ENCODE measurements around the gene KIRREL2. TPM values are rescaled to one million over a fixed set of nuclear protein-coding genes. Genes with fewer than 3 reads are reported as not detected.
A peak's percentile ranks its signal among the peaks of the same experiment; 100 is the strongest.

The KIRREL2 gene
- total RNA-seq, 1 experiment from 2014 or later, result 5.0 TPM

DNA sequence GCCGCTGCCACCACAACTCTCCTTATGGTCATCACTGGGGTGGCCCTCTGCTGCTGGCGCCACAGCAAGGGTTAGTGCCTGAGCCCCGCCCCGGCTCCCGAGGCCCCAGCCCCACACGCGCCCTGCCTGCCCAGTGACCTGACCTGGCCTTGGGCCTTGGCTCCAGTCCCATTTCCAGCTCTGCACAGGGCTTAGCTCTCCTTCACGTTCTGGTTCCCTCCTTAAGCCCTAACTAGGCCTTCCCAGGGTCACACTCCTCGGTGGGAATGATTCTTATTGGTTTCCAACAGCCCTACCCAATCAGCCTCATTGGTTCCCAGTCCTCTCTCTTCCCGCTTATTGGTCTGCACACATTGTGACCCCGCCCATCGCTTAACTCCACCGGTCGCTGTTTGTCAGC is 5.8 kb downstream of the KIRREL2 start:
- no peak overlapping the region for H3K27ac ChIP-seq (ENCODE audit: low read length)
- no peaks in the 10 kb centered on the region for H3K9me3 ChIP-seq (ENCODE audit: control insufficient read depth, insufficient read depth, low read depth, low read length)
- DNase-seq (ENCODE audit: low read depth, low spot score), result no peak
- ChIA-PET CTCF (interaction anchor here (0.6 kb wide), 1 partner anchor 249 kb away, joined by 7 read pairs; no protein-coding TSS in a partner anchor), POLR2A (interaction anchor here (0.7 kb wide), 1 partner anchor 53 kb away, joined by 3 read pairs; no protein-coding TSS in a partner anchor)
- H3K4me3 ChIP-seq (ENCODE audit: low read depth in 2 of 2, low read length in 2 of 2), result no peak overlapping the region
- ATAC-seq, result peak; percentile 29; the same call in 1 of the 2 replicates
- intact Hi-C loops (cut with micrococcal nuclease; ENCODE audit: unreplicated experiment), result no loop called here
- in situ Hi-C loops (cut with HindIII; ENCODE audit: low pct_unique_long_range_greater_than_20kb, low sequenced_read_pairs), result no loop called here
- H3K36me3 ChIP-seq (ENCODE audit: control insufficient read depth, insufficient read depth, low read length), result no peaks in the 10 kb centered on the region
- TF ChIP-seq TCF7L2 (IDR thresholded peaks at IDR 0.05; ENCODE audit: low read depth, low read length) (no peak), POLR2AphosphoS5 (IDR thresholded peaks at IDR 0.05; ENCODE audit: low read depth, low read length) (no peak), SIN3A (IDR thresholded peaks at IDR 0.05; ENCODE audit: borderline replicate concordance, insufficient read depth, low read depth, low read length) (no peak)
- TF ChIP-seq, protein P1, sequence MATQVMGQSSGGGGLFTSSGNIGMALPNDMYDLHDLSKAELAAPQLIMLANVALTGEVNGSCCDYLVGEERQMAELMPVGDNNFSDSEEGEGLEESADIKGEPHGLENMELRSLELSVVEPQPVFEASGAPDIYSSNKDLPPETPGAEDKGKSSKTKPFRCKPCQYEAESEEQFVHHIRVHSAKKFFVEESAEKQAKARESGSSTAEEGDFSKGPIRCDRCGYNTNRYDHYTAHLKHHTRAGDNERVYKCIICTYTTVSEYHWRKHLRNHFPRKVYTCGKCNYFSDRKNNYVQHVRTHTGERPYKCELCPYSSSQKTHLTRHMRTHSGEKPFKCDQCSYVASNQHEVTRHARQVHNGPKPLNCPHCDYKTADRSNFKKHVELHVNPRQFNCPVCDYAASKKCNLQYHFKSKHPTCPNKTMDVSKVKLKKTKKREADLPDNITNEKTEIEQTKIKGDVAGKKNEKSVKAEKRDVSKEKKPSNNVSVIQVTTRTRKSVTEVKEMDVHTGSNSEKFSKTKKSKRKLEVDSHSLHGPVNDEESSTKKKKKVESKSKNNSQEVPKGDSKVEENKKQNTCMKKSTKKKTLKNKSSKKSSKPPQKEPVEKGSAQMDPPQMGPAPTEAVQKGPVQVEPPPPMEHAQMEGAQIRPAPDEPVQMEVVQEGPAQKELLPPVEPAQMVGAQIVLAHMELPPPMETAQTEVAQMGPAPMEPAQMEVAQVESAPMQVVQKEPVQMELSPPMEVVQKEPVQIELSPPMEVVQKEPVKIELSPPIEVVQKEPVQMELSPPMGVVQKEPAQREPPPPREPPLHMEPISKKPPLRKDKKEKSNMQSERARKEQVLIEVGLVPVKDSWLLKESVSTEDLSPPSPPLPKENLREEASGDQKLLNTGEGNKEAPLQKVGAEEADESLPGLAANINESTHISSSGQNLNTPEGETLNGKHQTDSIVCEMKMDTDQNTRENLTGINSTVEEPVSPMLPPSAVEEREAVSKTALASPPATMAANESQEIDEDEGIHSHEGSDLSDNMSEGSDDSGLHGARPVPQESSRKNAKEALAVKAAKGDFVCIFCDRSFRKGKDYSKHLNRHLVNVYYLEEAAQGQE (IDR thresholded peaks at IDR 0.05; ENCODE audit: insufficient read depth in 1 of 2, low read depth in 2 of 2, low read length in 1 of 2), result no peak
- TF ChIP-seq, protein P2, sequence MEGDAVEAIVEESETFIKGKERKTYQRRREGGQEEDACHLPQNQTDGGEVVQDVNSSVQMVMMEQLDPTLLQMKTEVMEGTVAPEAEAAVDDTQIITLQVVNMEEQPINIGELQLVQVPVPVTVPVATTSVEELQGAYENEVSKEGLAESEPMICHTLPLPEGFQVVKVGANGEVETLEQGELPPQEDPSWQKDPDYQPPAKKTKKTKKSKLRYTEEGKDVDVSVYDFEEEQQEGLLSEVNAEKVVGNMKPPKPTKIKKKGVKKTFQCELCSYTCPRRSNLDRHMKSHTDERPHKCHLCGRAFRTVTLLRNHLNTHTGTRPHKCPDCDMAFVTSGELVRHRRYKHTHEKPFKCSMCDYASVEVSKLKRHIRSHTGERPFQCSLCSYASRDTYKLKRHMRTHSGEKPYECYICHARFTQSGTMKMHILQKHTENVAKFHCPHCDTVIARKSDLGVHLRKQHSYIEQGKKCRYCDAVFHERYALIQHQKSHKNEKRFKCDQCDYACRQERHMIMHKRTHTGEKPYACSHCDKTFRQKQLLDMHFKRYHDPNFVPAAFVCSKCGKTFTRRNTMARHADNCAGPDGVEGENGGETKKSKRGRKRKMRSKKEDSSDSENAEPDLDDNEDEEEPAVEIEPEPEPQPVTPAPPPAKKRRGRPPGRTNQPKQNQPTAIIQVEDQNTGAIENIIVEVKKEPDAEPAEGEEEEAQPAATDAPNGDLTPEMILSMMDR (IDR thresholded peaks at IDR 0.05), result no peak
- H3K4me1 ChIP-seq (ENCODE audit: control insufficient read depth, insufficient read depth, low read length), result no peaks in the 10 kb centered on the region
- H3K27me3 ChIP-seq (ENCODE audit: control insufficient read depth, insufficient read depth, low read length), result no peaks in the 10 kb centered on the region
- BruUV-seq (replicated peaks), result no TSS peak

- ChIA-PET CTCF (interaction anchor here (0.6 kb wide), 1 partner anchor 248 kb away, joined by 7 read pairs; no protein-coding TSS in a partner anchor), POLR2A (interaction anchor here (0.7 kb wide), 1 partner anchor 54 kb away, joined by 3 read pairs; no protein-coding TSS in a partner anchor)
- H3K27me3 ChIP-seq (ENCODE audit: control insufficient read depth, insufficient read depth, low read length), result no peaks in the 10 kb centered on the region
- H3K9me3 ChIP-seq (ENCODE audit: control insufficient read depth, insufficient read depth, low read depth, low read length), result no peaks in the 10 kb centered on the region
- no peak for DNase-seq (ENCODE audit: low read depth, low spot score)
- no peak overlapping the region for H3K27ac ChIP-seq (ENCODE audit: low read length)
- TF ChIP-seq POLR2AphosphoS5 (IDR thresholded peaks at IDR 0.05; ENCODE audit: low read depth, low read length) (no peak), SIN3A (IDR thresholded peaks at IDR 0.05; ENCODE audit: borderline replicate concordance, insufficient read depth, low read depth, low read length) (no peak), TCF7L2 (IDR thresholded peaks at IDR 0.05; ENCODE audit: low read depth, low read length) (no peak)
- TF ChIP-seq, protein P1 (IDR thresholded peaks at IDR 0.05; ENCODE audit: insufficient read depth in 1 of 2, low read depth in 2 of 2, low read length in 1 of 2), result no peak
- TF ChIP-seq, protein P2 (IDR thresholded peaks at IDR 0.05), result no peak
- no peaks in the 10 kb centered on the region for H3K4me1 ChIP-seq (ENCODE audit: control insufficient read depth, insufficient read depth, low read length)
- ATAC-seq, result no peak
- BruUV-seq (replicated peaks), result no TSS peak
- H3K36me3 ChIP-seq (ENCODE audit: control insufficient read depth, insufficient read depth, low read length), result no peaks in the 10 kb centered on the region
- in situ Hi-C loops (cut with HindIII; ENCODE audit: low pct_unique_long_range_greater_than_20kb, low sequenced_read_pairs), result no loop called here
- intact Hi-C loops (cut with micrococcal nuclease; ENCODE audit: unreplicated experiment), result no loop called here
- no peak overlapping the region for H3K4me3 ChIP-seq (ENCODE audit: low read depth in 2 of 2, low read length in 2 of 2)
Measured at GRCh38 chr19:35863018-35863417, 6.3 kb downstream of the KIRREL2 start.
